Activated CD8-positive, alpha-beta memory T cell treated with anti-CD3 and anti-CD28 coated beads, Interleukin-2, amount 50 U/mL, for 4 hours (primary cell): ENCODE results near the gene REV3L.

Experiments used
- DNase-seq: peaks from one replicate; pipeline ENCODE4 v3.0.0-alpha.2; 2020

REV3L gene

DNA sequence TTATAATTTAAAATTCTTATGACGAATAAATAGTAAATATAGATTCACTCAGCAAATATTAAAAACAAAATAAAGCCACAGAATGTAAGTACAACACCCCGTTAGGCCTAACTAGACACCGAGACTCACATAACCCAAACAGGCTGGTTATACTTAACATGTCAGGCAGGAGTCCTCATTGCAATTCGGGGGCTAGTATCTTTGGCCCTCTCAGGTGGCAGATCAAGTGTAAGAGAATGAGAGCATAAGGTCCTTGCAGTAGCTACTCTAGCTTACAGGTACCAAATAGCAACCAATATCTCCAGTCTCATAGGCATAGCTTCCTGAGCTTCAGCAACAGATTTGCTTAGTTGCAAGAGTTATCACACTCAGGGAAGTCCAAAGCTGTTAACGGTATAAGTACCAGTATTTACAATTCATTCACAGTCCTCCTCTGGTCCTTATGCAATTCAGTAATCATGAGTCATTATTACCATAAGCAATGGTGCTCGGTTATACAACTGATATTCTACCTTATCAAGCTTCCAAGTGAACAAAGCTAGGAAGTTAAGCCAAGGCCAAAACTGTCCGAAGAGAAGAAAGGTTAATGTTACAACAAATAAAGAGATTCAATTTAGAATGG is 20.1 kb downstream of the REV3L start:
- DNase-seq, result no peak

DNA sequence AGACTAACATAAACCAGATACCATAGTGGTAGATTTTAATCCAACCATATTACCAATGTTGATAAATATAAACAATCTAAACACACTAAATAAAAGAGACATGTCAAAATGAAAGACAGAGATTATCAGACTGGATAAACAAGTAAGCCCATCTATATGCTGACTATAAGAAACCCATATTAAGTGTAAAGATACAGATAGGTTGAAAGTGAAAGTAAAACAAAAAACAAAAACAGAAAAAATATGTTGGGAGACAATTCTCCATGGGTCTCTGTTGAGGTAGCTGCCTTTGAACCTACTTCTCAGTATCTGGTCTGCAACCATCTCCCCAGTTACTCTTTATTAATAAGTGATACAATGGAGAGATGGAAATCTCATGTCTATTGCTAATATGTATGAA is 21.2 kb downstream of the REV3L start:
- DNase-seq, result no peak

DNA sequence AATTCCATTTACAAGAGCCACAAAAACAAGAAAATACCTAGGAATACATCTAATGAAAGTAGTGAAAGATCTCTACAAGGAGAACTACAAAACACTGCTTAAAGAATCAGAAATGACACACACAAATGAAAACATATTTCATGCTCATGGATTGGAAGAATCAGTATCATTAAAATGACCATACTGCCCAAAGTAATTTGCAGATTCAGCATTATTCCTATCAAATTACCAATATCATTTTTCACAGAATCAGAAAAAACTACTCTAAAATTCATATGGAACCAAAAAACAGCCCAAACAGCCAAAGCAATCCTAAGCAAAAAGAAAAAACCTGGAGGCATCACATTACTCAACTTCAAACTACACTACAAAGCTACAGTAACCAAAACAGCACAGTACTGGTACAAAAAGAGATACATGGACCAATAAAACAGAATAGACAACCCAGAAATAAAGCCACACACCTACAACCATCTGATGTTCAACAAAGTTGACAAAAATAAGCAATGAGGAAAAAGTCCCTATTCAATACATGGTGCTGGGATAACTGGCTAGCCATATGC is 24.3 kb downstream of the REV3L start:
- DNase-seq, result no peak

DNA sequence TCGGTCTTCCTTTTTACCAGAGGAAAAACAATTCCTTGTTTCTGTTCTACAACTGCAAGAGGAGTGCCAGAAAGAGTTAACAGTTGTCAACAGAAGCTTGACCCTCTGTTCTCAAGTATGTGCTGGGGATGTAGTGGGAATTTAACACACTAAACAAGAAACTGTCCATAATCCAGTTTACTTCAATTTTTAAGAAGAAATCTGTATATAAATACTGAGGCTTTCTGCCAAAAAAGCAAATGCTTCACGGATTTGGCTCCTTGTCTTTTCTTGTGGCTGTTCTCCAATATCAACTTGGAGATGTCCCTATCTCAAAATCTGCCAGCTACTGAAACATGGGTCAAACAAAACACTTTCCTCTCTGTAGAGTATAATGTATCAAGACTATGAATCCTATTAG is 26.8 kb downstream of the REV3L start:
- no peak for DNase-seq

DNA sequence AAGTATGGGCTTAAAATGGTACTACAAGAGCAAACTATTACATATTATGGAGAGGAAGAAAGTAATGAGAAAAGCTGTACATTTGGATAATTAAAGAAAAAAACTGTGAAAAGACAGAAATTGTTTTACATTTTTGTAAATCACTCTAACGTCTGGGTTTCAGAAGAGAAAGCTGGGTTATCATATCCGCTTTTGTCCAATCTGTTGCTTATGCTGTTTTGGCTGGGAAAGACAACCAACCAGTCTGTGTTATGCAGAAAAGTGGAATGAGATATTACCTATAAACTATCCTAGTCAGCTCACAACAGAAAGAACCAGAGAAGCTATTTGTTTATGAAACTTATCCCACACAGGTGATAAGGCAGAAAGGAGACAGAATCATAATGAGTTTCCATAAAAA is 32.4 kb downstream of the REV3L start:
- no peak for DNase-seq

DNA sequence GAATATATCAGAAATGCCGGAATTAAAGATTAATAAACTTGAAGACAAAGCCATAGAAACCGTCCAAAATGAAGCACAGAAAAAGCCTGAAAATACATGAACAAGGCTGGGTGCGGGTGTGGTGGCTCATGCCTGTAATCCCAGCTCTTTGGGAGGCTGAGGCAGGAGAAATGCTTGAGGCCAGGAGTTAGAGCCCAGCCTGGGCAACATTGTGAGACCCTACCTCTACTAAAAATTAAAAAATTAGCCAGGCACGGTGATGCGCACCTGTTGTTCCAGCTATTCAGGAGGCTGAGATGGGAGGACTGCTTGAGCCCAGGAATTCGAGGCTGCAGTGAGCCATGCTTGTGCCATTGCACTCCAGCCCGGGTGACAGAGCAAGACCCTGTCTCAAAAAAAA is 32.9 kb downstream of the REV3L start:
- DNase-seq, result no peak

DNA sequence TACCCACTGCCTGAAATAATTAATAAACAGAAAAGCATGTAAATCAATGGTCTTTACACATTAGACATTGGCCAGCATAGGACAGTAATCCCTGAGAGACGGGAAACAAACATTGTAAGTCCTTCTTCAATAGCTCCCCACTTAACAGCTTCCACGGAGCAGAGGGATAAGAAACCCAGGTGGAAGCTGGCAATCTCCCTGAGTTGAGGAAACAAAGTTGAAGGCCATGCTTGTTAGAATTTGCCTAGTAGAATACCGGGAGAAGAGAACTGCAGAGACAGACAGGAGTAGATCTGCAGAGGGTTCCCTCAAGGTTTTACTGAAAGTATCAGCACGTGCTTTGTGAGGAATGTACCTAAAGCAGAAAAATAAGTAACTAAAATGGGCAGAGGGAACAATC is 33.9 kb downstream of the REV3L start:
- no peak for DNase-seq

DNA sequence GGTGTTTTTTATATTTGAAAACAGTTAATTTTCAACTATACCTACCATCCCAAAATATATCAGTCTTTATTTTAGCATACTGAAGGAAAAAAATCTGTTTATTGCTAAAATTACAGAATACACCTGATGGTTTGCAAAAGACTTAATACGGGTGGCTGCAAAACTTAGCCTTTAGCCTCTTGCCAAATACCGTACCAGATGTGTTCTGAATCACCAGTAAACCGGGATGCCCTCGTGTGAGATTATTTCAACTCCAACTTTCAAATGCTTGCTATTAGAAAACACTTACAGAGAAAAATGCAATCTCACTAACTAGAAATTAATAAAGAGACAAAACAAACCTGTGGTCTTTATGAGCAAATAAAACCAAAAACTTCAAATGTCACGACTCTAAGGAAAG is 36.0 kb downstream of the REV3L start:
- no peak for DNase-seq

DNA sequence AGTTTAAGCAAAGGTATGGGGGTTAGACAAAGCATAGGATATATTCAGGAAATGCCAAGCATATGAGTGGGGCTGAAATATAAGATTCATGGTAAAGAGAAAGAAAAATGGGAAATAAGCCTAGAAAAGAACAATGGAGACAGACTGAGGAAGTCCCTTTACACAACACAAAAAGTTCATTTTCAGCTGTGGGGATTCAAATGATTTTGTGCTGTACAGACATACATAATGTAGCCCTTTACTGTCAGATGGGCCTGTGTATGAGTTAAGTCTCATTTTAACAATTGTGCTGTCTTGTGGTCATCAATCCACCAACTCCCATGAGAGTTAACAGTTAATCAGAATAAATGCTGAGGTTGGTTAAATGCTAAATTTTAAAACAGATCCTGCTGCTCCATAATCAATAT is 37.2 kb downstream of the REV3L start:
- no peak for DNase-seq

DNA sequence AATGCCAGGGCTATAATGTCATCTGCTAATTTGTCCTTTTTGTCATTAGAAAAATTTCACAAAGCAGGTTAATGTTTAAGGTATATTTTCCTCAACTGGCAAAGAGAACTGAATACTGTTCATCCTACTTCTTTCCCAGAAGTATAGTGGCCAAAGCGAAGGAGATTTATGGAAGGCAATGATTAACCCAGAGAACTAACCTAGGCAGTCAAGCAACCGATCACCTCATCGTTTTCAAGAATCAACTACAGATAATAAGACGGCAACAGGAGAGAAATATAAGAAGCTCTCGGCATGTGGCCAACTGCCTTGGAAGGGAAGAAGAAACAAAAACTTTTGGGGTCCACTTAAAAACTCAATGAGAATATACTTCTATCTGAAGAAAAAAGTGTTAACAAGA is 38.2 kb downstream of the REV3L start:
- DNase-seq, result no peak

DNA sequence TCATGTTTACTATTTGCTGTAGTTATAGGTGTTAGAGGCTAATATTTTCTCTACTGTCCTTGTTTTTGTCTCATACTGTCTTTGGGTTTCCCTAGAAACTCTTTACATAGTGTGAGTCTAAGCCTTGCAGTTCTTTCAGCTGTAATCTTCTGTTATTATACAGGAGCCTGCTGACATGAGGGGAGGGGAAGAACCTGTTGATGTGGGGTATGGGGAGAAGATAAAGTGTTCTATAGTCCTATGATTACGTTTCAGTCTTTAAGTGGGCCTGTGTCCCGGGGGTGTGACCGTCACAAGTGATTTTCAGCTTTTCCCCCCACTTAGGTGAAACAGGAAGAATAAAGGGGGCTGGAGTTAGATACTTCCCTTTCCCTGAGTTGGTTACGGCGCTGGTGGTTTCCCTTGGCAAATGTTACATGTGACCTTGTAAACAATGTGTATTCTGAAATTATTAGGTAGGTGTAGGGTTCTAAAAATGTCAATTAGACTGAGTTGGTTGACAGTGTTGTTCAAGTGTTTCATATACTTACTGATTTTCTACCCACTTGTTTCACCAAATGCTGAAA is 41.3 kb downstream of the REV3L start:
- DNase-seq, result no peak

DNA sequence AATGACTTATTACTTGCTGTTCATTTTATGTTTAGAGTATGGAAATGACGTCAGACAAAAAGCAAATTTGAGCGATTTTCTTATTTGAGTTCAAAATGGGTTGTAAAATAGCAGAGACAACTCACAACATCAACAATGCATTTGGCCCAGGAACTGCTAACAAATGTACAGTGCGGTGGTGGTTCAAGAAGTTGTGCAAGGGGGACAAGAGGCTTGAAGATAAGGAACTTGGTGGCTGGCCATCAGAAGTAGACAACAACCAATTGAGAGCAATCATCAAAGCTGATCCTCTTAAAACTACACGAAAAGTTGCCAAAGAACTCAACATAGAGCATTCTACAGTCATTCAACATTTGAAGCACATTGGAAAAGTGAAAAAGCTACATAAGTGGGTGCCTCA is 43.8 kb downstream of the REV3L start:
- DNase-seq, result no peak

DNA sequence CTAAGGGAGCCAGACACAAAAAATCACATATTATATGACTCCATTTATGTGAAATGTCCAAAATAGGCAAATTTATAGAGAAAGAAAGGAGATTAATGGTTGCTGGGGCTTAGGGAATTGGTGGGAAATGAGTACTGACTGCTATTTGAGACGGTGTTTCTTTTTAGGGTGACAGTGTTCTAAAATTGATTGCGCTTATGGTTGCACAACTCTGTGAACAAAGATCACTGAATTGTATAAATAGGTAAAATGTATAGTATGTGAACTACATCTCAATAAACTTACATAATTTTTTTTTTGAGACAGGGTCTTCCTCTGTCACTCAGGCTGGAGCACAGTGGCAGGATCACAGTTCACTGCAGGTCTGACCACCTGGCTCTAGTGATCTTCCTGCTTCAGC is 45.4 kb downstream of the REV3L start:
- DNase-seq, result no peak

DNA sequence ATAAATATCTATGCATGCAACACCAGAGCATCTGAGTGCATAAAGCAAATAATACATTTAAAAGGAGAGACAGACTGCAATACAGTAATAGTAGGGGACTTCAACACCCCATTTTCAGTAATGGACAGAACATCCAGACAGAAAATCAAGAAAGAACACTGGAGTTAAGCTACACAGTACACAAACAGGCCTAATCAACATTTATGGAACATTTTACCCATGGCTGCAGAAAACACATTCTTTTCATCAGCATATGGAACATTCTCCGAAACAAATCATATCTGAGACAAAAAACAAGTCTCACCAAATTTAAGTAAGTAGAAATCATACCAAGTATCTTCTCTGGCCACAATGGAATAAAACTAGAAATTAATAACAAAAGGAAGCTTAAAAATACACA is 50.5 kb downstream of the REV3L start:
- DNase-seq, result no peak

DNA sequence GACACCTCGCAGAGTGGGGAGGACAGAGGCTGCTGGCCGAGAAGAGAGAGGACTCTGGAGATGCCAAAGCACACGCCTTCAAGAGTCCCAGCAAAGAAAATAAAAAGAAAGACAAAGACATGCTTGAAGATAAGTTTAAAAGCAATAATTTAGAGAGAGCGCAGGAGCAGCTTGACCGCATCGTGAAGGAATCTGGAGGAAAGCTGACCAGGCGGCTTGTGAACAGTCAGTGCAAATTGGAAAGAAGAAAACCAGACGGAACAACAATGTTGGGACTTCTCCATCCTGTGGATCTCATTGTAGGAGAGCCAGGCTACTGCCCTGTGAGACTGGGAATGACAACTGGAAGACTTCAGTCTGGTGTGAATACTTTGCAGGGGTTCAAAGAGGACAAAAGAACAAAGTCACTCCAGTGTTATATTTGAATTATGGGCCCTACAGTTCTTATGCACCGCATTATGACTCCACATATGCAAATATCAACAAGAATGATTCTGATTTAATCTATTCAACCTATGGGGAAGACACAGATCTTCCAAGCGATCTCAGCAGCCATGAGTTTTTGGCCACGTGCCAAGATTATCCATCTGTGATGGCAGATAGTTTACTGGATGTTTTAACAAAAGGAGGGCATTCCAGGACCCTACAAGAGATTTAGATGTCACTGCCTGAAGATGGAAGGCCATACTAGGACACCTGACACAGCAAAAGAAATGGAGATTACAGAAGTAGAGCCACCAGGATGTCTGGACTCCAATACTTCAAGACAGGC is 52.2 kb downstream of the REV3L start:
- no peak for DNase-seq

DNA sequence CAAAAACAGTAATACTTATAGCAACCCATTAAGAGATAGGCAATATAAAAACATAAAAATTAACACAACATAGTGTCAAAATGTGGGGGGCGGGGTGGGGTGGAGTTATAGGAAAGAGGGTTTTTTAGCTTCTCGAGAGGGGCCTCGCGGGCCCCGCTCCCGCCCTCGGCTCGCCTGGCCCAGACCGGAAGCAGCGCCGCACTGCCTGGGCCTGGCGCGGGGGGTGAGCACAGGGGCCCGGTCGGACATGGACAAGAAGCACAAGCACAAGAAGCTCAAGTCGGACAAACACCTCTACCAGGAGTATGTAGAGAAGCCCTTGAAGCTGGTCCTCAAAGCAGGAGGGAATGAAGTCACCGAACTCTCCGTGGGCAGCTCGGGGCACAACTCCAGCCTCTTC is 53.4 kb downstream of the REV3L start:
- DNase-seq, result no peak

DNA sequence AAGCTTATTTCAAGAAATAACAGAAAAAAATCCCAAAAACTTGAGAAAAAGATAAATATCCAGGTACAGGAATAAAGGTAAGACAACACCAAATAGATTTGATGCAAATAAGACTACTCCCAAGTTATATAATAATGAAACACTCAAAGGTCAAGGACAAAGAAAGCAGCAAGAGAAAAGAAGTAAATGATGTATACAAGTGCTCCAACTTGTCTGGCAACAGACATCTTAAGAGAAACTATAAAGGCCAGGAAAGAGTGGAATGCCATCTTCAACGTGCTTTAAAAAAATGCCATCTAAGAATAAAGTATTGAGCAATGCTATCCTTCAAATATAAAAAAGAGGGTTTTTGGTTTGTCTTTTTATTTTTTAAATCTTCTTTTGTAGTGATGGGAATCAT is 54.2 kb downstream of the REV3L start:
- DNase-seq, result no peak

DNA sequence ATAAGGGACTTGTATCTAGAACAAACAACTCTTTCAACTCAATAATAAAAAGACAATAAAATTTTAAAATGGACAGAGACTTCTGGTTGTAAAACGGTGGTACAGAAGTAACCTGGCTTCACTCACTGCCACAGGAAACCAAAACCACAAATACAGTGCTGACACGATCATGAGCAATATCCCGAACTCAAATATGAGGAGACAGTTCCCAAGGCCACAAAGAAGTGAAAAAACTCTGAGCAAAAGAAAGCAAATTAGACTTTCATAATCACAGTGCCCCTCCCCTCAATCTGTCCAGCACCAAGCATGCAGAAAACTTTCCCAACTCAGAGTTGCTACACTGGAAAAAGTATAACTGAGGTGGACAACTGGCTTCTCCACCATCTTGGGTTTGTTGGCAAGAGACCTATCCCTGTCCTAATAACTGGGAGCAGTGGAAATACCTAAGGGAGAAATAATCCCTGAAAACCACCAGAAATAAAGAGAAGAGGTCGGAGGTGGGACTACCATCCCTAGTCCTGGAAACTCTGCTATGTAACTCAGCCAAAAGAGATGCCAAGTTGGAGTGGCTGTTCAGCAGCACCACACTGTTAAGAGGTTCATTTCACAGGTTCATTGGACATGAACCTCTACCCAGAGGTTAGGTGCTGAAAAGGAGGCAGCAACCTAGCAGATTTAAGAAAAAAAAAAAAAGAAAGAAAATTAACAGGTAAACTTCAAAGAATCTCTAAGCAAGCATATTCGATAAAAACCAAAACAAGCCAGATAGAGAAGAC is 55.5 kb downstream of the REV3L start:
- DNase-seq, result no peak

DNA sequence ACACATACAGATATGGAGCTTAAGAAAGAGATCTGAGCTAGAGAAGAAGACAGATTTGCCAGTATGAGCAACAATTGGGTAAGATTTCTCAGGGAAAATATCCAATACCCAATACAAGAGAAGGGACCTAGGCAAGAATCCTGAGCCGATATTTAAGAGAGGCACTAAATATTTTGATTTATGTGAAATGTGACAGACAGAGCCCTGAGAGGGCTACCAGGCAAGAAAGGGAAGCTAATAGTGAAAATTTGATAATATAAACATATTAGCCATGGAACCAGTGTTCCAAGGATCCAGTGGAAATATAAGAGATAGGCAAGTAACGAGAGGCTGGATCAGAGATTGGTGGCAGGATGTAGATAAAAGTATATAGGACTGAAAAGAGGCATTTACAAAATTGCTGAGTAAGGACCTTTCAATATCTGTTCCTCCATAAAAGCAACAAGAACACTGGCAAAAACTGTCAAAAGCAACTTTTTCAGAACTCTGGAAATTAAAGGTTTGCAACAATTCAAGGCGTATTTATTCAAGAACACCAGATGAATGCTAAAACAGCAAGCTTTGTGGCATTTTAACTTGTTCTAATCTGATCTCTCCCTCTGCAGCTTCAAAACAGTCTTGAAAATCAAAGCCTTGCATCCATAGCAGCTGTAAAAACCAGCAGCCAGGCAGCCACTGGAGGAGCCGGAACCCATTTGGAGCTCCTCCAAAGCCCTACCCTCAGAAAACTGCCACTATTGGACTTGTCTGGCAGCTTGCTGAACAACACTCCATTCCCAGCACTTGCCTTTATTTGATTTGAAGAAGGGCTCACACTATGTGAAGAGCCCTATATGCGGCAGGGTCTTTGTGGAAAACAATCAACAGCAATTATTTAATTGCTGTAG is 58.8 kb downstream of the REV3L start:
- DNase-seq, result no peak

DNA sequence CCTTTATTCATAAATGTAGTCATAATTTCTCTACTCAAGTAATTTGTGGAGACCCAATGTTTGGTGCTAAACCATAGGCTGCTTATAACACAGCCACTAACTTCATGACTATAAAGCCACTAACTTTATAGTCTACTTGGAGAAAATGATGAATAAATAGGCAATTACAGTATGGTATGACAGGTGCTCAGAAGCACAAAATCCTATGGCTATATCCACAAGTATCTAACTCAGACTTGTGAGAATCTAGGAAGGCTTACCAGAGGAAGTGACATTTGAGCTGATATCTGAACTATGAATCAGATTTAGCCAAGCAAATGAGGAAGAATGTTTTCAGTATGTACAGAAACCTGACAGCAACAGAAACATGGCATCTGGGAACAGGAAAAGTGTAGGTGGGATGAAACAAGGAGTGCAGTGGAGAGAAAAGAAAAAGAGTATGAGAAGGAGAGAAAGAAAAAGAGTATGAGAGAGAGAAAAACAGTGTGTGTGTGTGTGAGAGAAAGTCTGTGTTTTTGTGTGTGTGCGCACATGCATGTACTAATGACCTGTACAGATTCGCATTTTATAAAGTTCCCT is 59.9 kb downstream of the REV3L start:
- no peak for DNase-seq

DNA sequence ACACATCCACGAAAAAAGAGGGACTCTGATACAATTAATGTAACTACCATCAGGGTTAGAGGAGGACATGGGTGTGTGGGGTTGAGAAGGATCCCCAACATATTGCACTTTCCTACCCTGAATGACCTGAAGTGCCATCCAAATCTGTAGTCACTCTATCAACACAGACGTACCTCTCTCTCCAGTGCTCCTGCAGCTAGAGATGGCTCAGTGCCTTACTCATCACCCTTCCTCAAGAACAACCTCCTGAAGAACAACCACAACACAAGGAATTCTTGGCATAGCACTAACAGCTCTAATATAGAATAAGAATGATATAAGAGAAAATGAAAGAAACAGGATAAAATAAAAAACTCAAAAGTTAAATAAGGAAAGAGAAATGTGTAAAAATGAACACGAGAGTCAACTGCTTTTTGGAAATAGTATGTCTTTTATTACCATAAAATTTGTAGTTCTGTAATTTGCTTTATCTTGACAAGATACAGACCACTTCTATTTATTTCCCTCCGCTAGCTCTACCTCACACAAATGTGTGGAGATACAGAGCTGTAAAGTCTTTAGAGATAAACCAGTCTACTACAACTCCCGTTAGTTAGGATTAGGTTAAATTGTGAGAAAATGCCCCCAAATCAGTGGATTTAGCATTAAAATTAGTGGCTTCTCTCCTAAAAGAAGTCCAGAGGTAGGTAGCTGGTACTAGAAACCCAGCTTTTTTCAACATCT is 63.9 kb downstream of the REV3L start:
- DNase-seq, result no peak
